Measurements from ENCODE around the gene GORASP2.

Gene GORASP2

DNA sequence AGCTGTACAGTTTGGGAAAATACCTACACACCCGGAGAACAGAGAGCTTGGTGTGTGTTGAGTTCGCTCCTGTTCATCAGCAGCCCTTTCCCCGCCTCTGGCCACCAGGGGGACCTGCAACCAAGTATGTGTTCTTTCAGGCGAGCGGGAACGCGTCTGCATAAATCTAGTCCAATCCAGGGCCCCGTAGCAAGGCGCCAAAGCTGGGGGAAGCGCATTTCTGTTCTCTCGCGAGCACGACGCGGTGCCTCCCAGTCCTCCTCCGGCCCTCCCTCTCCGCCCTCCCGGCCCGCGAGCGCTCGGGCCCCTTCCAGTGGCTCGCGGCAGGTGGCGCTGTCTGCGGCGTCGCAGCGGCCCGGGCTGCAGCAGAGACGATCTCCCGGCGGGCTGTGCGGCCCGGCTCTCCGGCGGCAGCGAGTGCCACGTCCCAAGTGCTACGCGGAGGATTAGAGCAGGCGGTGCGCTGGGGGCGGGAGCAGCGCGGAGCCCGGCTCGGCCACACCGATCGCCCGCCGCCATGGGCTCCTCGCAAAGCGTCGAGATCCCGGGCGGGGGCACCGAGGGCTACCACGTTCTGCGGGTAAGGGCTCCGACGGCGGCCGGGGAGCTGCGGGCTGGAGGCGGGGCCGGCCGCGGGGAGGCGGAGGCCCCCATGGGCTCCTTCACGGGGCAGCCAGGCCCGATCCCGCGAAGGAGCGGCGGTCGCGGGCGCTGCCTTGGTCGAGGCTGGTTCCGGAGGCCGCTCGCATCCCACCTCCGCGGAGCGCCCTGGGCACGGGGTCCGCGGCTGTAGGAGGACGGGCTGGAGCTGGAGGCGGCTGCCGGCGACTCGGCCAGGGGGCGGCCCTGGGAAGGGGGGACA is at the start of gene GORASP2:
TSS of gene GORASP2 (plus strand) at position 430 of the 862 bp plus-strand sequence. CDS start at position 518, 88 bp downstream.
- TF ChIP-seq, protein P1, sequence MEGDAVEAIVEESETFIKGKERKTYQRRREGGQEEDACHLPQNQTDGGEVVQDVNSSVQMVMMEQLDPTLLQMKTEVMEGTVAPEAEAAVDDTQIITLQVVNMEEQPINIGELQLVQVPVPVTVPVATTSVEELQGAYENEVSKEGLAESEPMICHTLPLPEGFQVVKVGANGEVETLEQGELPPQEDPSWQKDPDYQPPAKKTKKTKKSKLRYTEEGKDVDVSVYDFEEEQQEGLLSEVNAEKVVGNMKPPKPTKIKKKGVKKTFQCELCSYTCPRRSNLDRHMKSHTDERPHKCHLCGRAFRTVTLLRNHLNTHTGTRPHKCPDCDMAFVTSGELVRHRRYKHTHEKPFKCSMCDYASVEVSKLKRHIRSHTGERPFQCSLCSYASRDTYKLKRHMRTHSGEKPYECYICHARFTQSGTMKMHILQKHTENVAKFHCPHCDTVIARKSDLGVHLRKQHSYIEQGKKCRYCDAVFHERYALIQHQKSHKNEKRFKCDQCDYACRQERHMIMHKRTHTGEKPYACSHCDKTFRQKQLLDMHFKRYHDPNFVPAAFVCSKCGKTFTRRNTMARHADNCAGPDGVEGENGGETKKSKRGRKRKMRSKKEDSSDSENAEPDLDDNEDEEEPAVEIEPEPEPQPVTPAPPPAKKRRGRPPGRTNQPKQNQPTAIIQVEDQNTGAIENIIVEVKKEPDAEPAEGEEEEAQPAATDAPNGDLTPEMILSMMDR (conservative IDR thresholded peaks at IDR 0.05; ENCODE audit: low read depth): peak; percentile 99
- POLR2A ChIA-PET (ENCODE audit: low non-redundant PET): interaction anchor here (0.6 to 0.7 kb wide), 3 partner anchors 14 to 602 kb away, joined by 3 to 5 read pairs (median 3); no protein-coding TSS in a partner anchor
- peak within 1 kb of the TSS; percentile 88 for H3K27ac ChIP-seq
- CTCF ChIA-PET: interaction anchor here (0.6 to 1.2 kb wide), 16 partner anchors 9 to 1532 kb away, joined by 3 to 7 read pairs (median 3); partner anchors contain the start of gene ERICH2
- DNase-seq (ENCODE audit: low spot score): peak; percentile 98

DNA sequence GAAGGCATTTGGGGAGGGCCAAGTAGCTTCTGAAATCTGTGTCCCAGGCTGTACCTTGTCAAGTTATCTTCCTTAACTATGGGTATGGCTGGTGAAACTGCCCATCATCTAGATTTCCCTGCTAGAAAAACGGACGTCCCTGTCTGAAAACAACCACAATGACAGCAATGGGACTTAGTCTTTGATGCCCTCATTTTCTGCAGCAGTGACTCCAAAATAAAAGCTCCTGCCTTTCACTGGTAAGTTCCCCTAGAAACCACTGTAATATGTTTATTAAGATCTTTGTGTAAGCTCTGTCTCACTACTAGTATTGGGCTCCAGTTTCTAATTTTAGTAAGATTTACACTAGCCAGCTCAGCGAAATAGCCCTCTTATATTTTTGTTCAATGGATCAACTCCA is 47.2 kb upstream of the GORASP2 start:
- CTCF ChIA-PET: interaction anchor here (0.6 to 1.7 kb wide), 4 partner anchors 9 to 1822 kb away, joined by 3 to 7 read pairs (median 3); partner anchors contain the start of gene GAD1
- no peak for DNase-seq (ENCODE audit: low spot score)
- no peak overlapping the region for H3K27ac ChIP-seq
- TF ChIP-seq, protein P1 (conservative IDR thresholded peaks at IDR 0.05; ENCODE audit: low read depth): no peak
- POLR2A ChIA-PET (ENCODE audit: low non-redundant PET): no interaction called here

DNA sequence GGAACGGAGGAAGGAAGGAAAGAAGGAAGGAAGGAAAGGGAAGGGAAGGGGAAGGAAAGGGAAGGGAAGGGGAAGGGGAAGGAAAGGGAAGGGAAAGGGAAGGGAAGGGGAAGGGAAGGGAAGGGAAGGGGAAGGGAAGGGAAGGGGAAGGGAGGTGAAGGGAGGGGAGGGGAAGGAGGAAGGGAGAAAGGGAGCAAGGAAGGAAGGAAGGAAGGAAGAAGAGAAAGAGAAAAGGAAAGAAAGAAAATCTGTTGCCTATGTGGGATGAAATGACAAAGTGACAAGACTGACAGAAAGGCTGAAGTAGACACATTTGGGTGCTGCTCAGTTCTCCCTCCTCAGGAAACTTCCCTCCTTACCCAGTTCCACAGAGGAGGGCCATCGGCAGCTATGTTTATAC is 46.3 kb upstream of the GORASP2 start:
- ChIA-PET CTCF (no interaction called here), POLR2A (ENCODE audit: low non-redundant PET) (no interaction called here)
- no peak for DNase-seq (ENCODE audit: low spot score)
- no peak overlapping the region for H3K27ac ChIP-seq
- TF ChIP-seq, protein P1 (conservative IDR thresholded peaks at IDR 0.05; ENCODE audit: low read depth): no peak

DNA sequence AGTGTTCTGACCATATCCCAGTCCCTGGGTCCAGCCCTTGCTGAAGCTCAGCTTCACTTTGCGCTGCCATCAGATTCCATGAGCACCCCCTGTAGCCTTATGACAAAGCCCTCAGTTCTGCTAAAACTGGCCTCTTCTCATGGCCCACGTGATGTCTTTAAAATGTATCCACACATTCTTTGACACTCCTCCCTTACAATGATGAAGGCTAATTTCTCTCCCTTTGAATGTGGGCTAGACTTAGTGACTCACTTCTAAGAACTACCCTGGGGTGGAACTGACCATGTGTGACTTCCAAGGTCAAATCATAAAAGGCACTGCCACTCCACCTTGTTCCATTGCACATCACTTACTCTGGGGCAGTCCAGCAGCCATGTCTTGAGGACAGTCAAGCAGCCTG is 45.4 kb upstream of the GORASP2 start:
- POLR2A ChIA-PET (ENCODE audit: low non-redundant PET): no interaction called here
- CTCF ChIA-PET: no interaction called here

DNA sequence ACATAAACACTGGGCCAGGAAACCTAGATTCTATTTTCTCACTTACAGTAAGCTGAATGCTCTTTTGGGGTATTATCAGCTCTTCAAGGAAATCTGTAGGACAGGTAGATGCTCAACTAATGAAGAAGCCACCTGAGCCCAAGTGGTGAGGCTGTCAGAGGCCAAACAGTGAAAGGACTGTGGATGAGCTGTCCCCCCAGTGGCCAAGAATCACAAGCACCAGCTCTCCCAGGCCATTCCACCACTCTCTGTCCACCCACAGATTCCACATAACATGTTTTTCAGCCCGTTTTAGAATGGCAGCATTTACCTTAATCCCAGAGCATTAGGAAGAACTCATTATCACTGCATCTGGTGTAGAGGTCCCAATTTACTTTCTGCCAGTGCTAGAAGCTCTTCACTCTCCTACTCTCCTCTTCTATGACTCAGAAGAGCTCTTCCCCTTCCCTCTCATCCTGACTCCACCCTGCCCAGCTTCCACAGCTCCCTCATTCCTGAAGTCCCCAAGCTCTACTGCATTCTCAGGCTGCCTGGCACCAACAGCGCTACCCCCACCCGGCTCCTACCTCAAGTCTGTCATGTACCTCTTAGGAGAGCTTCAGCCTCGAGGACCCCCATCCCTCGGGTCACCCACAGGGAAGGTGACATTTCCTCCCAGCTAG is 43.8 kb upstream of the GORASP2 start:
- no peak overlapping the region for H3K27ac ChIP-seq
- TF ChIP-seq, protein P1 (conservative IDR thresholded peaks at IDR 0.05; ENCODE audit: low read depth): no peak

More for the DNA sequence above, 45.4 kb upstream of the GORASP2 start:
- no peak for DNase-seq (ENCODE audit: low spot score)
- H3K27ac ChIP-seq: no peak overlapping the region
- TF ChIP-seq, protein P1 (conservative IDR thresholded peaks at IDR 0.05; ENCODE audit: low read depth): no peak

DNA sequence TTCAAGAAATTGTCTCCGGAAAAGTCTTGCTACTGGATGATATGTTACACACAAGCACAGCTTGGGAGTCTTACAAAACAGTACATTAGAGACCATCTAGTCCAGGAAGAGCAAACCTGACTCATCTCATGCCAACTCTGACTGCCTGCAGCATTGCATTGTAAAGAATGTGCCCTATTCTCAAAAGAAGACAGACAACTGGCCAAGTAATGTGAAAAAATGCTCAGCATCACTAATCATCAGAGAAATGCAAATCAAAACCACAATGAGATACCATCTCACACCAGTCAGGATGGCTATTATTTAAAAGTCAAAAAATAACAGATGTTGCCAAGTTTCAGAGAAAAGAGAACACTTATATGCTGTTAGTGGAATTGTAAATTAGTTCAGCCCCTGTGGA is 42.7 kb upstream of the GORASP2 start:
- CTCF ChIA-PET: interaction anchor here (0.6 to 1.6 kb wide), 4 partner anchors 13 to 1034 kb away, joined by 3 to 5 read pairs (median 4); no protein-coding TSS in a partner anchor
- DNase-seq (ENCODE audit: low spot score): peak; percentile 51
- TF ChIP-seq, protein P1 (conservative IDR thresholded peaks at IDR 0.05; ENCODE audit: low read depth): no peak
- POLR2A ChIA-PET (ENCODE audit: low non-redundant PET): no interaction called here
- no peak overlapping the region for H3K27ac ChIP-seq

More for the DNA sequence above, 43.8 kb upstream of the GORASP2 start:
- CTCF ChIA-PET: interaction anchor here (0.7 to 1.6 kb wide), 2 partner anchors 12 to 43 kb away, joined by 3 to 4 read pairs; partner anchors contain the start of gene GORASP2
- POLR2A ChIA-PET (ENCODE audit: low non-redundant PET): no interaction called here
- DNase-seq (ENCODE audit: low spot score): no peak
